Hepatocyte (in vitro differentiated cells): ENCODE measurements around the gene TSPAN15.

Experiments used
- EZH2 ChIP-seq: fragments of 200-600 bp; sonication (generic); IDR thresholded peaks from 2 replicates; pipeline ENCODE4 v1.6.1; 2016; ENCODE audit warnings: antibody characterized with exemption, mild to moderate bottlenecking, borderline replicate concordance
- EZH2phosphoT487 ChIP-seq: fragments of 200-600 bp; sonication (generic); IDR thresholded peaks from one replicate; pipeline ENCODE4 v1.6.1; 2018; ENCODE audit warnings: antibody characterized with exemption, mild to moderate bottlenecking, low read depth, moderate library complexity; ENCODE audit not compliant: unreplicated experiment, severe bottlenecking
- TF ChIP-seq, protein P1 (sequence below): fragments of 200-600 bp; sonication (generic); IDR thresholded peaks from 2 replicates; pipeline ENCODE4 v1.5.1; 2016; ENCODE audit warnings: antibody characterized with exemption, mild to moderate bottlenecking; ENCODE audit not compliant: poor library complexity

DNA sequence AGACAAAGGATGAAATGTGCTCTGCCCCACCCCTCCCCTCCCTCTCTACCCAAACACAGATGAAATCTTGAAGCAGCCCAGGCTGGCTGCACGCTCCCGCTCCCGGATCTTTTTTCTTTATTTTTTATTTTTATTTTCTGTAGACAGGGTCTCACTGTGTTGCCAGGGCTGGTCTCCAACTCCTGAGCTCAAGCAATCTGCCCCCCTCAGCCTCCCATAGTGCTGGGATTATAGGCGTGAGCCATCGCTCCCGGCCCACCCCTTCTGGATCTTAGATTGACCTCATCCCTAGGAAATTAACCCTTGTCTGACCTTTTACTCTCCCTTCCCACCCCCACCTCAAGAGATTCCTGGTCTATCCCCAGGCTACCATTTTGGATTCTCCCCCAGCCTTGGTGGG lies 48.9 kb upstream of the TSPAN15 start:
- TF ChIP-seq, protein P1, sequence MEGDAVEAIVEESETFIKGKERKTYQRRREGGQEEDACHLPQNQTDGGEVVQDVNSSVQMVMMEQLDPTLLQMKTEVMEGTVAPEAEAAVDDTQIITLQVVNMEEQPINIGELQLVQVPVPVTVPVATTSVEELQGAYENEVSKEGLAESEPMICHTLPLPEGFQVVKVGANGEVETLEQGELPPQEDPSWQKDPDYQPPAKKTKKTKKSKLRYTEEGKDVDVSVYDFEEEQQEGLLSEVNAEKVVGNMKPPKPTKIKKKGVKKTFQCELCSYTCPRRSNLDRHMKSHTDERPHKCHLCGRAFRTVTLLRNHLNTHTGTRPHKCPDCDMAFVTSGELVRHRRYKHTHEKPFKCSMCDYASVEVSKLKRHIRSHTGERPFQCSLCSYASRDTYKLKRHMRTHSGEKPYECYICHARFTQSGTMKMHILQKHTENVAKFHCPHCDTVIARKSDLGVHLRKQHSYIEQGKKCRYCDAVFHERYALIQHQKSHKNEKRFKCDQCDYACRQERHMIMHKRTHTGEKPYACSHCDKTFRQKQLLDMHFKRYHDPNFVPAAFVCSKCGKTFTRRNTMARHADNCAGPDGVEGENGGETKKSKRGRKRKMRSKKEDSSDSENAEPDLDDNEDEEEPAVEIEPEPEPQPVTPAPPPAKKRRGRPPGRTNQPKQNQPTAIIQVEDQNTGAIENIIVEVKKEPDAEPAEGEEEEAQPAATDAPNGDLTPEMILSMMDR: no peak
- no peak for TF ChIP-seq EZH2
- no peak for TF ChIP-seq EZH2phosphoT487
